ENCODE data around the gene R3HDM1. TPM values are rescaled to one million over a fixed set of nuclear protein-coding genes. Genes with fewer than 3 reads are reported as not detected.
"Not testable (repeated sequence)": the region's sequence is repeated elsewhere in the genome, so short reads cannot be mapped to it uniquely, and the experiment has no call there.

R3HDM1 gene
- polyA plus RNA-seq, 1 donor, result 45.2 TPM

DNA sequence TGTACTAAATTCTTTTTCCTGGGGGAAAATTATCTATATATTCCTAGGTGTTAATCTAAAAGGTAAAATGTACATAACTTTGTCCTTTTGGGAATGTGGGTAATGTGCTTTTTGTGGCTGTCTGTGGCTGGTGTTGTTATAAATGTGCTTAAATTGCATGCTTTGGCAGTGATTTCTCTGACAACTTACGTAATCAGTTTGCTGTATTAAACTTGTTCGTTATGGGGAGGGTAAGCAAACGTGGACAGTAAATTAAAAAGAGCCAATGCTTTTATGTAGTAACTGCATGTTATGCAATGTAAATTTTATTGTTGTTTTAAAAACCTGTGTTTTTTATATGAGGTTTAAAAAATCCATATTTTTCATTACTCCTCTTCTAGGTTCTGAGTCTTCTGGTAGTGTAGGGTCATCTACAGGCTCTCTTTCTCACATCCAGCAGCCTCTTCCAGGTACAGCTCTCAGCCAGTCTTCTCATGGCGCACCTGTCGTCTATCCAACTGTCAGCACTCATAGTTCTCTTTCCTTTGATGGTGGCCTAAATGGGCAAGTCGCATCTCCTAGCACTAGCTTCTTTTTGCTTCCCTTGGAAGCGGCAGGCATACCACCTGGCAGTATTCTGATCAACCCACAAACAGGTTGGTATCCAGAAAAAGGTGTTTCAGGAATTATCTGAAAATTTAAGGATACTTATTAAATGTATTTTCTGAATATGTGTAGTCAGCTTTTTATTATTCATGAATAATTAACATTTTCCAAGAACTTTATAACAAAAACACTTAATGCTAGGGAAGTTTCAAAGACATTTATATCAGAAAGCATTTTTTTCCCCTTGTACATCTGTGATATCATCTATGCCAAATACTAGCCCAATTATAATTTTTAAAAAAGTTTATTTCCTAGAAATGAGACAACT, 110.1 kb downstream of the R3HDM1 start:
- DNase-seq, result no peak

DNA sequence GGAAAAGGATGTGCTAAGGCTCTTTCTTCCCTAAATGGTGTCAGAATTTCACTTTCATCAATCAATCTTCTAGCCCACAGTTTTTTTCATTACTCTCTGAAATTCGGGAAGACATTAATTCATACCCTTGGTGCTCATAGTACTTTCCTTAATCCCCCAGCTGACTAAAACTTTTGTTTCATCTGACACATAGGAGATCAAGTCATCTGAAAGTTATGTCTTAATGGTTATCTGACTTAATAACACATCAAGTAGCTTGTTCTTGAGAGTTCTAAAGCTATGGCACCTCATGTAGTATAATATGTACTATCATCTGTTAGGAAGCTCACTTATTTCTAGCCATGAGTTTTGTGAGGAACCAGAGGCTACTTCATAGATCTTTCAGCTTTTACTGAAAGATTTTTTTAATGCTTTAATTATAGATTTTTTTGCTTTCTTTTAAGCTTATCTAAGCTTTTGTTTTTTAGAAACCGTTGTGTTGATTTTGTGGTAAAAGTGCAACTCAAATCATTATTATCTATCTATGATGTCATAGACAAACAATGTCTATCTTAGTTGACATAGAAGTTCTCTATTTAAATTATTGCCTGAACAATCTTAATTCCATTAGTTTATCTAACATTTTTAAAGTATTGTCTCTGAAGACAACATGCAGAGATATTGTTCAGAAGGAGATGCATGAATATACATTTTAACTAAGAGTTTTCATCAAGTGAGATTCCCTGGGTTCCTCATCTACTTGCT, 116.7 kb downstream of the R3HDM1 start:
- no peak for DNase-seq

DNA sequence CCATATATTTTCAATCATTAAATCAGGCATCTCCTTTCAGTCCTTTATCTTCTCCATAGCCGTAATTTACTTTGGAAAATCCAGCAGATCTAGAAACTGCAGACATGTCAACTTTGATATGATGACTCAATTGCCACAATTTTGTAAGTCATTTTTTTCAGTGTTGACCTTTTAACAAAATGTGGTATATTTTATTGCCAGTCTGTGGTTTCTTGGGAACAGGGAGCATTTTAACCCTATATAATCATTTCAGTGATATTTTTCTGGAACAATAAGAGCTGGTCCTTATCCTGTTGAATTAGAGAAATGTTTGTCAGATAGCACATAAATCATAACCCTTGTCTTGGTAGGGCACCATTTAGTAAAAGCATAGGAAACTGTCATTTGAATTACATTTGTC, 119.4 kb downstream of the R3HDM1 start:
- DNase-seq, result no peak

DNA sequence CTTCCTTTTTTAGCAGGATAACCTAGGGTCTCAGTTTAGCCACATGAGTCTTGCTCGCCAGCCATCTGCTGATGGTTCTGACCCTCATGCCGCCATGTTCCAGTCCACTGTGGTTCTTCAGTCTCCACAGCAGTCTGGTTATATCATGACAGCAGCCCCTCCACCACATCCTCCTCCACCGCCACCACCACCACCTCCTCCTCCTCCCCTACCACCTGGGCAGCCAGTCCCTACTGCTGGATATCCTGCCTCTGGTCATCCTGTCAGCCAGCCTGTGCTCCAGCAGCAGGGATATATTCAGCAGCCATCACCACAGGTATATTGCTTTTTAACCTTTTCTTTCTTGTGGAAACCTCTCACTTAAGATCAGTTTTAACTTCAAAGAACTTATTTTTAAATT, 120.4 kb downstream of the R3HDM1 start:
- DNase-seq, result no peak

DNA sequence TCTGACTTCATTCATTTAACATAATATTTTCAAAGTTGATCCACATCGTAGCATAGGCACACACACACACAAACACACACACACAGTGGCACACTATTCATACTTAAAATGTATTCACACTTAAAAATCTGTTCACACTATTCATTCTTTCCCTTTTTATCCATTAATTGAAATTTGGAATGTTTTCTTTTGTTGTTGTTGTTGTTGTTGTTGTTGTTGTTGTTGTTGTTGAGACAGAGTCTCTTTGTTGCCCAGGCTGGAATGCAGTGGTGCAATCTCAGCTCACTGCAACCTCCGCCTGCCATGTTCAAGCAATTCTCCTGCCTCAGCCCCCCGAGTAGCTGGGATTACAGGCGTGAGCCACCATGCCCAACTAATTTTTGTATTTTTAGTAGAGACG, 123.0 kb downstream of the R3HDM1 start:
- not testable (repeated sequence) for DNase-seq

DNA sequence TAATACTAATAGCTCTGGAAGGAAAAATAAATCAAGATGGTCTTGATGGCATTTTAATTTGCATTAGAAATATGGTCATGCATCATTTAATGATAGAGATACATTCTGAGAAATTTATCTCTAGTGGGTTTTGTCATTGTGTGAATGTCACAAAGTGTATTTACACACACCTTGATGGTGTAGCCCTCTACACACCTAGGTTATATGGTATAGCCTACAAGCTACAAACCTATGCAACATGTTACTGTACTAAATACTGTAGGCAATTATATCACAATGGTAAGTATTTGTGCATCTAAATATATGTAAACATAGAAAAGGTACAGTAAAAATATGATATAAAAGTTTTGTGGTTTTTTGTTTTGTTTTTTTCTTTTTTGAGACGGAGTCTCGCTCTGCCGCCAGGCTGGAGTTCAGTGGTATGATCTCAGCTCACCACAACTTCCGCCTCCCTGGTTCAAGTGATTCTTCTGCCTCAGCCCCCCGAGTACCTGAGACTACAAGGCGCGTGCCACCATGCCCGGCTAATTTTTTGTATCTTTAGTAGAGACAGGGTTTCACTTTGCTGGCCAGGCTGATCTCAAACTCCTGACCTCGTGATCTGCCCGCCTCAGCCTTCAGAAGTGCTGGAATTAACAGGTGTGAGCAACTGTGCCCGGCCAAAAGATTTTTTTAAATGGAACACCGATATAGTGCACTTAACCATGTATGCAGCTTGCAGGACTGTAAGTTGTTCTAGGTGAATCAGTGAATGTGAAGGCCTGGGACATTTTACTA, 126.7 kb downstream of the R3HDM1 start:
- DNase-seq, result no peak

DNA sequence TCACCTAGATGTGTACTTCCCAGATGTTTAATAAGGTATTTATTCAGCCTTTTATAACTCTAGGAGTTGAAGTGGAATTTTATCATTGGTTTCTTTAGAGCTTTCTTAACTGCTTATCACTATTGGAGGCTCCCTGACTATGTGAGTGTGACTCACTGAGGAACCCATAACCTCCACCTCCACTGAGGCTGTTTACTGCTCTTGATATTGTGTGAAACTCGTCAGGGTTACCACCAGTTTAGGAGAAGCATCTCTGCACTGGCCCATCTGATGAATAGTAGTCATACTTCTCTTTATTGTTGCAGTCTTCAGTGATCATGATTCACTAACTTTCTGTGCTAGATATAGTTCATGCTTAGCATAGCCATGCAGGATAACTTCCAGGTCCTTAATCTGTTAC, 130.8 kb downstream of the R3HDM1 start:
- no peak for DNase-seq

DNA sequence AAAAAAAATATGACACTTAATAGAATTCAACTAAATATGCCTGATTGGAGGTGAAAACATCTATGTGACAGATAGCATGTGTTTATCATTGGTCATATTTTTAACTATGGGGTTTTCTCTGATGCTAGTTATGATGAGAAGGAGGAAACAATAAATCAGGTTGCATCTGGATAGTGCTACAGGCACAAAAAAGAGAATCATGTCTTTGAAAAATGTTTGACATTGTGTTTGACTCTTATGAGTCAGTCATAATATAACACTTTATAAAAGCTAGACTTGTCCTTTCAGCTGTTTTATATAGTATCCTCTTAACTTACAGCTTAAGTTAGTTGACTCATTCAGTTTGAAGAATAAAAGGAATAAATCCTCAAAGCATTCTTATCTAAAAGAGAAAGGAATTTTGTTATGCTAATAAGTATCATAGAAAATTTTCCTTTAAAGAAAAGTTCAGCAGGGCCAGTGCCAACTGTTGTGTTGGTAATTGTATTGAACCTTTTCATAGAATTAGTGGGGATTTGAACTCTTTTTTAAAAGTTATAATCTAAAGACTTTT, 131.9 kb downstream of the R3HDM1 start:
- DNase-seq, result no peak

DNA sequence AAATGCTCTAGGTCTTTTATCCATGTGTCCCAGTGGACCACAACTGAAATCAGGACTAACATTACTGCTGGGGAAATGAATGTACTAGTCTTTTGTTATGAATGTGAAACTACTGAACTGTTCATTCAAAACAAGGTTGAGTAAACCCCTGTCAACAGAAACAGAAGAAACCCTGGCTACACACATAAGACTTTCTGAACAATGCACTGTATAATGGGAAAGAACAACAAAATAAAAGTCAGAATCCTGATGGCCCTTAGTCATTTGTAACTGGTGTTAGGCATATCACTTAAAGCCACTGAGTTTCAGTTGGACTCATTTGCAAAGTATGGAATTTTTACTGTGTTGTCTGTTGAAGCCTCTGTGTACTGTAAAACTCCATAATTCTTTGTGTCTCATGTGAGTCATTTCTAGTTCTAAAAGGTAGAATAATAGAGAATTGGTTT, 133.4 kb downstream of the R3HDM1 start:
- no peak for DNase-seq

DNA sequence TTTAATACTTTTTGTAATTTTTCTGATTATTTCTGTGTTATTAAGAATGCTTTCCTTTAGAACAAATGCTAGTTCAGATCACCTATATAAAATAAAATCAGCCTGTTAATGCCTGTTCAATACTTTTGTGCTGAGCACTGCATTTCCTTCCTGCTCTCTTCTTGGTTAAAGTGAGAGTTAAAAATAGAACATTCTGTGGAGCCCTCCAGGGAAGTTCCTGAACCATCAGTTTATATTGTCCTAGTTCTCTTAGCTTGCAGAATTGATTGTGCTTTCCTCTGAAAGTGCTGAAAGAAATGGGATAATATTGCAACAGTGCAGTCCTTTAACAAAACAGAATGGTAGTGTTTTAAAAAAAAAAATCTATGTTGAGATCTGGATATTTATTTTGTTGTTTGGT, 135.8 kb downstream of the R3HDM1 start:
- DNase-seq, result no peak

DNA sequence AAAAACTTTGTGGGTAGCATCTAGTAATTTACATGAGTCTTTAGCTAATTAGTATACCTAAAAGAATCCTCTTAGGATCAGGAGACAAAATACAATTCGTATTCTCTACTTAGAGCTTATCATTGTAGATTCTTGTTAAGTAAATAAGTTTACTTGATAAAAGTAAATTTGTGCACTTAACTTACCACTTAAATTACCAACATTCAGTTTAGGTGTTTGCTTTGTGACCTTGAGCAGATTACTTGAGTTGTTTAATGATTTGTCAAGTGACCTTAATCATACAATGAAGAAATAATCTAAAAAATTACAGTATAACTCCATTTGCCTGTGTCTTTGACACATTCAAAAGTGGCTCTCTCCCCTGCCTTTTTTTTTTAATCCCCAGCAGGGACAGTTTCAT, 143.2 kb downstream of the R3HDM1 start:
- DNase-seq, result no peak

DNA sequence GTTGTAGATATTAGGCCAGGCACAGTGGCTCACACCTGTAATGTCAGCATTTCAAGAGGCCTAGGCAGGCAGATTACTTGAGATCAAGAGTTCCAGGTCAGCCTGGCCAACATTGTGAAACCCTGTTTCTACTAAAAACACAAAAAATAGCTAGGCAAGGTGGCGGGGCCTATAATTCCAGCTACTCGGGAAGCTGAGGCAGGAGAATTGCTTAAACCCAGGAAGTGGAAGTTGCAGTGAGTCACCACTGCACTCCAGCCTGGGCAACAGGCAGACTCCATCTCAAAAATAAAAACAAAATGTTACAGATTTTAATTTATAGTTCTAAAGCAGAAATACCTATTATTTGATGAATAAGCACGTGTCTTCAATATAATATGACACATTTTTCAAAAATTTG, 144.7 kb downstream of the R3HDM1 start:
- DNase-seq, result no peak

DNA sequence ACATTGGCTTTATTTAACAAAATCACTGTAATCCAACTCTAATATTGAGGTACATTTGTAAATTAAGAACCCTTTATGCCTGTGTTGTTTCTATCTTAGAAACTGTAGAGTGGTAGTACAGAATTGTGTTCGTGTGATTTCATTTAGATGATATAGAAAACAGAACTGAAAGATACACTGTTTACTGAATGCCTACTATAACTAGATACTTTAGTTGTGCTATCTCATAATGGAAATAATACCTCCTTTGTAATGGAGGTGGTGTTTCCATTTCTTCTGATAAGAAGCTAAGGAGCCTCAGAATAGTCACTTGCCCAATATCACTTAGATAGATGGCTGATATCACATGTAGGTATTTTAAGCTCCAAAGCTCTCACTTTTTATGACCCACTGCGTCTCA, 147.8 kb downstream of the R3HDM1 start:
- no peak for DNase-seq

DNA sequence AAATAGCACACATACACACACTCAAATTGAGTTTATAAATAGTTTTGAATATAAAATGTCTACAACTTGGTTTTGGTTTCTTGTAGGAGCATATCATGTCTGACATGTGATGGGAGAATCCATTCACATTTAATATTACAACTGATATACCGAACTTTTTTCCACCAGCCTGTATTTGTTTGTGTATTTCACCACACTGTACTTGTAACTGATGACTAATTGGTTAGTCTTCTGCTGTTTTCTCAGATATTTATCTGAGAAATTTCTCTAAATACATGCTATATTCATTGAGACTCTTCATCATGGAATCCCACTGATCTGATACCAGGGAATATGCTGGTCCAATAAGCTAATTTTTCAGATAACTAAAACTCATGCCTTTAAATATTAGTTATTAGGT, 154.1 kb downstream of the R3HDM1 start:
- no peak for DNase-seq

DNA sequence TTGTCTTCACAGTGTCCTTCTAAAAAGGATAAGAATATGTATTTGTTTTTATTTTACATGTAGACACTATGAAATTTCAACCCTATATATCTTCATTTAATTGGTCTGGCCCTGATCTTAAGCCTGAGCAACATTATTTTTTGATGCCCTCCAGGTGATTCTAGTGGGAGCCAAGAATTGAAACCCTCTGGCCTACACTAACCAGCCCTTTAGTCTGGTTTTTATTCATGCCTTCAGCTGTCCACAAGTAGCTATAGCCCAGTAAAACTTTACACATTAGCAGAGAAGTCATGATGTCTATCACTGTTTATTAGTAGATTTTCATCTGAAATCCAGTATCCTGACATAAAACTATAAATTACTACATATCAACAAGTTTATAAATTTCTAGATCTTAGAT, 157.7 kb downstream of the R3HDM1 start:
- DNase-seq, result no peak

DNA sequence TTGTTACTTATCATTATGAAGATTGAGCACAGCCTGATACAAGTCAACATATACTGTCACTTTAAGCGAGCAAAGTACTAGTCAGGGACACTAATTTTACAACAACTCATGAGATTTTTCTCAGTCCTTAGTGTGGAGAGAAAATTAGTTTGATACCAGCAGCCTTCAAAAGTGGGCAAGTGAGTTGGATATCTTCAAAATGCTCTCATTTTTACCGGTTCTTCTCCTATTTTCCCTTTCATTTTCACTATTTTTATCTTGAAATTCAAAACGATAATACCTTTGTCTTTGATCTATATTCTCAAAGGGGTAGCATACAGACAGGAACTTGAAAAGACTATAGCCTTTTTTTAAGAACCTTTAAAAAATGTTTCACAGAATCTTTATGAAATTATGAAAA, 158.4 kb downstream of the R3HDM1 start:
- DNase-seq, result no peak

DNA sequence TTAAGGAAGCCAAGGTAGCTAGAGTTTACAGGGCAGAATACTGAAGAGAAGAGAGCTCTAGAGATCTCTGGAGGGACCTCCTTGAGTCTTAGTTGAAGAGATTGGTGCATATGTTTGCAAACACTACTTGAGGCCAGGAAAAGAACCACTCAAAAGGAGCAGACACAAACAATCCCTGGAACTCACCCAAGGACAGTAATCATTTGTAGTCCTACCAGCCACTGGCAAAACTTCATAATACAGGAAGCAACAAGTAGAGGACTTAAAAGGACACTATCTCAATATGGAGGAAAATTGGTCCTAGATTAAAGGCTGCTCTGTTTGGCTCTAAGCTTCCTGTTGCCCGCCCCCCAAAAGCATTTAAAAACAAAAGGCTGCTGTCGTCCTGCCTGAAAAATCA, 163.4 kb downstream of the R3HDM1 start:
- DNase-seq, result no peak

DNA sequence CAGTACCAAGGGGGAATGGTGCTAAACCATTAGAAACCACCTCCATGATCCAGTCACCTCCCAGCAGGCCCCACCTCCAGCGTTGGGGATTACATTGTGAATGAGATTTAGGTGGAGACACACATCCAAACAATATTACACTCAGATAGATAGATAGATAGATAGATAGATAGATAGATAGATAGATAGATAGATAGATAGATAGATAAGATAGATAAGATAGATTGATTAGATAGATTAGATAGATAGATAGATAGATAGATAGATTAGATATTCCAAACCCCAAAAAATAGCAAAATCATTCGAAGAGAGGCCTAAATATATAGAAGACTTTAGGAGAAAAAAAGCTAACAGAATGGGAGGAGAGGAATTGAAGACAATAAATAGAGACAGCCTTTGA, 167.6 kb downstream of the R3HDM1 start:
- DNase-seq, result no peak

DNA sequence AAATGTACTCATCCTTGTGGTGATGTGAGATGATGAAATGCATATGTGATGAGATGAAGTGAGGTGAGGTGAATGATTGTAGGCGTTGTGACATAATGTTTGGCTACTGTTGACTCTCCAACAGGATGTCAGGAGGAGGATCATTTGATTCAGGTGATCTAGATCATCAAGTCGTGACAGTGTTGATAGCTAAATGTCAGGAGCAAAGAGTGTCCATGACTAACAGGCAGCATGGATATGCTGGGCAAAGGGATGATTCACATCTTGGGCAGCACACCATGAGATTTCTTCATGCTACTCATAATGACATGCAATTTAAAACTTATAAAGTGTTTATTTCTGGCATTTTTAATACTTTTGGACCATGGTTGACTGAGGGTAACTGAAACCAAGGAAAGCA, 170.2 kb downstream of the R3HDM1 start:
- DNase-seq, result no peak

DNA sequence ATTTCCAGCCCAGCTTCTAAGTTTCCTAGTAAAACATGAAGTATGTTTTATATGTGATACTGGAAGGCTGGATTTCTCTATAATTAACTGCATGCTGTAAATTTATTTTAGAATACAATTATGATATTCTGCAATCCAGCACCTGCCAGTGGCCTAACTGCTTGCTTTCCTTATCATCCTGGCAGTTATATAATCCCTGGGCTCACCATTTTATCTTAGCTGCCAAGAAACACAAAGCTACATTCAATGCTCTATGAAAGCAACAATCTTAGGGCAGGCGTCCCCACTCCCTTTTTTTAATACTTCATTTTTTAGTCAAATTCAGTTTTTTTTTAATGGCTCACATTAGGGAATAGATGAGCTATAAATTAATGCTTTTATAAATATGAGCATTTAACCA, 172.0 kb downstream of the R3HDM1 start:
- no peak for DNase-seq

DNA sequence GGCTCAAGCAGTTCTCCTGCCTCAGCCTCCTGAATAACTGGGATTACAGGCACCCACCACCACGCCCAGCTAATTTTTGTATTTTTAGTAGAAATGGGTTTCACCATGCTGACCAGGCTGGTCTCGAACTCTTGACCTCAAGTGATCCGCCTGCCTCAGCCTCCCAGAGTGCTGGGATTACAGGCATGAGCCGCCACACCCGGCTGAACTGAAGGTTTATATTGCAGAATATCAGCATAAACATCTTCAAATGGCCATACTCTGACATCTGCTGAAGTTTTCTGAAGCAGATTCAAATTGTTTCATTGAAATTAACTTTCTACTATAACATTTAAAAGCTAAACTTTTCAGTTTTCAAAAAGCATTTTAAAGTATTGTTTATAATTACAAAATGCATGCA, 172.8 kb downstream of the R3HDM1 start:
- DNase-seq, result not testable (repeated sequence)

DNA sequence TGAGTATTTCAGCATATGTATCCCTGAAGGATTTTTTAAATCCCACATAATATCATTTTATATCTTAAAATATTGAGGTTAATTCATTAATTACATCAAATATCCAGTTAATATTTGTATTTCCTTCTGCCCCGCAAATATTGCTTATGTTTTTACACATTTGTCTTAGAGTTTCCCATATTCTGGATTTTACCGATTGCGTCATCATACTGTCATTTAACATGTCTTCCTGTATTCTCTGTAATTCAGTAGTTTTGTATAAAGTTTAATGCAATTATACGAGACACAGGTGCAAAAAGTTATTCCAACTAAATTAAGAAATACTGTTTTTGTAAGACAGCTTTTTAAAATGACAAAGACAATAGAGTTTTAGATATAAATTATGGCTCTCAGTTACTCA, 176.9 kb downstream of the R3HDM1 start:
- no peak for DNase-seq
